ENCODE results near the gene FOXJ3.

FOXJ3 gene

GRCh38 chr1:42259739-42260064 lies 75.3 kb downstream of the FOXJ3 start:
- Histone ChIP-seq H3K27me3 (ENCODE audit: control insufficient read depth, insufficient read depth, low read length) (no peaks in the 10 kb centered on the region), H3K27ac (ENCODE audit: low read depth, low read length) (no peak overlapping the region), H3K4me3 (ENCODE audit: low read length) (no peak overlapping the region), H3K4me1 (ENCODE audit: control insufficient read depth, insufficient read depth, low read length) (peaks cover 5% of the 10 kb centered on the region), H3K9ac (ENCODE audit: low read length) (no peak overlapping the region), H3K36me3 (ENCODE audit: control insufficient read depth, insufficient read depth, low read length) (peaks cover 4% of the 10 kb centered on the region)

GRCh38 chr1:42259059-42259738 lies 75.8 kb downstream of the FOXJ3 start:
- peaks cover 5% of the 10 kb centered on the region for H3K4me1 ChIP-seq (ENCODE audit: control insufficient read depth, insufficient read depth, low read length)
- no peak overlapping the region for H3K4me3 ChIP-seq (ENCODE audit: low read length)
- H3K27me3 ChIP-seq (ENCODE audit: control insufficient read depth, insufficient read depth, low read length) = no peaks in the 10 kb centered on the region
- H3K9ac ChIP-seq (ENCODE audit: low read length) = no peak overlapping the region
- no peak overlapping the region for H3K27ac ChIP-seq (ENCODE audit: low read depth, low read length)
- no peaks in the 10 kb centered on the region for H3K36me3 ChIP-seq (ENCODE audit: control insufficient read depth, insufficient read depth, low read length)

- H3K27ac ChIP-seq (ENCODE audit: low read depth, low read length) = no peak overlapping the region
- H3K36me3 ChIP-seq (ENCODE audit: control insufficient read depth, insufficient read depth, low read length) = no peaks in the 10 kb centered on the region
- no peak overlapping the region for H3K4me3 ChIP-seq (ENCODE audit: low read length)
- H3K9ac ChIP-seq (ENCODE audit: low read length) = no peak overlapping the region
- peaks cover 5% of the 10 kb centered on the region for H3K4me1 ChIP-seq (ENCODE audit: control insufficient read depth, insufficient read depth, low read length)
- no peaks in the 10 kb centered on the region for H3K27me3 ChIP-seq (ENCODE audit: control insufficient read depth, insufficient read depth, low read length)
These were observed 76.8 kb downstream of the FOXJ3 start for GRCh38 chr1:42258218-42258617.

- Histone ChIP-seq H3K27me3 (ENCODE audit: control insufficient read depth, insufficient read depth, low read length) (no peaks in the 10 kb centered on the region), H3K36me3 (ENCODE audit: control insufficient read depth, insufficient read depth, low read length) (no peaks in the 10 kb centered on the region), H3K27ac (ENCODE audit: low read depth, low read length) (no peak overlapping the region), H3K4me3 (ENCODE audit: low read length) (no peak overlapping the region), H3K9ac (ENCODE audit: low read length) (no peak overlapping the region), H3K4me1 (ENCODE audit: control insufficient read depth, insufficient read depth, low read length) (no peaks in the 10 kb centered on the region)
These were observed 84.0 kb downstream of the FOXJ3 start for GRCh38 chr1:42251042-42251441.

GRCh38 chr1:42250164-42250563 lies 84.9 kb downstream of the FOXJ3 start:
- no peaks in the 10 kb centered on the region for H3K4me1 ChIP-seq (ENCODE audit: control insufficient read depth, insufficient read depth, low read length)
- H3K27me3 ChIP-seq (ENCODE audit: control insufficient read depth, insufficient read depth, low read length) = no peaks in the 10 kb centered on the region
- H3K36me3 ChIP-seq (ENCODE audit: control insufficient read depth, insufficient read depth, low read length) = no peaks in the 10 kb centered on the region
- no peak overlapping the region for H3K4me3 ChIP-seq (ENCODE audit: low read length)
- no peak overlapping the region for H3K27ac ChIP-seq (ENCODE audit: low read depth, low read length)
- no peak overlapping the region for H3K9ac ChIP-seq (ENCODE audit: low read length)

GRCh38 chr1:42240966-42241755 lies 93.9 kb downstream of the FOXJ3 start:
- H3K27me3 ChIP-seq (ENCODE audit: control insufficient read depth, insufficient read depth, low read length) = no peaks in the 10 kb centered on the region
- no peak overlapping the region for H3K9ac ChIP-seq (ENCODE audit: low read length)
- no peak overlapping the region for H3K27ac ChIP-seq (ENCODE audit: low read depth, low read length)
- H3K4me3 ChIP-seq (ENCODE audit: low read length) = no peak overlapping the region
- peaks cover under 1% of the 10 kb centered on the region for H3K36me3 ChIP-seq (ENCODE audit: control insufficient read depth, insufficient read depth, low read length)
- no peaks in the 10 kb centered on the region for H3K4me1 ChIP-seq (ENCODE audit: control insufficient read depth, insufficient read depth, low read length)

- H3K27ac ChIP-seq (ENCODE audit: low read depth, low read length) = no peak overlapping the region
- no peak overlapping the region for H3K4me3 ChIP-seq (ENCODE audit: low read length)
- H3K9ac ChIP-seq (ENCODE audit: low read length) = no peak overlapping the region
- peaks cover 4% of the 10 kb centered on the region for H3K36me3 ChIP-seq (ENCODE audit: control insufficient read depth, insufficient read depth, low read length)
- H3K4me1 ChIP-seq (ENCODE audit: control insufficient read depth, insufficient read depth, low read length) = no peaks in the 10 kb centered on the region
- H3K27me3 ChIP-seq (ENCODE audit: control insufficient read depth, insufficient read depth, low read length) = no peaks in the 10 kb centered on the region
These were observed 95.5 kb downstream of the FOXJ3 start for GRCh38 chr1:42239555-42239954.

GRCh38 chr1:42239041-42239440 lies 96.0 kb downstream of the FOXJ3 start:
- Histone ChIP-seq H3K36me3 (ENCODE audit: control insufficient read depth, insufficient read depth, low read length) (peaks cover 4% of the 10 kb centered on the region), H3K9ac (ENCODE audit: low read length) (no peak overlapping the region)

GRCh38 chr1:42231253-42231652 lies 103.8 kb downstream of the FOXJ3 start:
- Histone ChIP-seq H3K9ac (ENCODE audit: low read length) (no peak overlapping the region), H3K27me3 (ENCODE audit: control insufficient read depth, insufficient read depth, low read length) (no peaks in the 10 kb centered on the region), H3K27ac (ENCODE audit: low read depth, low read length) (no peak overlapping the region), H3K4me1 (ENCODE audit: control insufficient read depth, insufficient read depth, low read length) (peaks cover 2% of the 10 kb centered on the region), H3K4me3 (ENCODE audit: low read length) (no peak overlapping the region), H3K36me3 (ENCODE audit: control insufficient read depth, insufficient read depth, low read length) (peaks cover 4% of the 10 kb centered on the region)

More at GRCh38 chr1:42239041-42239440, 96.0 kb downstream of the FOXJ3 start:
- H3K4me1 ChIP-seq (ENCODE audit: control insufficient read depth, insufficient read depth, low read length) = no peaks in the 10 kb centered on the region
- H3K27ac ChIP-seq (ENCODE audit: low read depth, low read length) = no peak overlapping the region
- H3K27me3 ChIP-seq (ENCODE audit: control insufficient read depth, insufficient read depth, low read length) = no peaks in the 10 kb centered on the region
- no peak overlapping the region for H3K4me3 ChIP-seq (ENCODE audit: low read length)

GRCh38 chr1:42228938-42229337 lies 106.1 kb downstream of the FOXJ3 start:
- Histone ChIP-seq H3K4me1 (ENCODE audit: control insufficient read depth, insufficient read depth, low read length) (peaks cover 2% of the 10 kb centered on the region), H3K4me3 (ENCODE audit: low read length) (no peak overlapping the region), H3K9ac (ENCODE audit: low read length) (no peak overlapping the region), H3K36me3 (ENCODE audit: control insufficient read depth, insufficient read depth, low read length) (no peaks in the 10 kb centered on the region), H3K27me3 (ENCODE audit: control insufficient read depth, insufficient read depth, low read length) (no peaks in the 10 kb centered on the region), H3K27ac (ENCODE audit: low read depth, low read length) (no peak overlapping the region)

GRCh38 chr1:42223036-42223435 lies 112.0 kb downstream of the FOXJ3 start:
- Histone ChIP-seq H3K27me3 (ENCODE audit: control insufficient read depth, insufficient read depth, low read length) (no peaks in the 10 kb centered on the region), H3K4me1 (ENCODE audit: control insufficient read depth, insufficient read depth, low read length) (no peaks in the 10 kb centered on the region), H3K36me3 (ENCODE audit: control insufficient read depth, insufficient read depth, low read length) (no peaks in the 10 kb centered on the region), H3K4me3 (ENCODE audit: low read length) (no peak overlapping the region), H3K9ac (ENCODE audit: low read length) (no peak overlapping the region), H3K27ac (ENCODE audit: low read depth, low read length) (no peak overlapping the region)

GRCh38 chr1:42221952-42222606 lies 113.0 kb downstream of the FOXJ3 start:
- H3K4me3 ChIP-seq (ENCODE audit: low read length) = no peak overlapping the region
- H3K27ac ChIP-seq (ENCODE audit: low read depth, low read length) = no peak overlapping the region
- H3K36me3 ChIP-seq (ENCODE audit: control insufficient read depth, insufficient read depth, low read length) = no peaks in the 10 kb centered on the region
- H3K4me1 ChIP-seq (ENCODE audit: control insufficient read depth, insufficient read depth, low read length) = no peaks in the 10 kb centered on the region
- no peaks in the 10 kb centered on the region for H3K27me3 ChIP-seq (ENCODE audit: control insufficient read depth, insufficient read depth, low read length)
- no peak overlapping the region for H3K9ac ChIP-seq (ENCODE audit: low read length)
